ENCODE results near the gene CRTAC1. TPM values are rescaled to one million over a fixed set of nuclear protein-coding genes. Genes with fewer than 3 reads are reported as not detected.

The CRTAC1 gene, protein sequence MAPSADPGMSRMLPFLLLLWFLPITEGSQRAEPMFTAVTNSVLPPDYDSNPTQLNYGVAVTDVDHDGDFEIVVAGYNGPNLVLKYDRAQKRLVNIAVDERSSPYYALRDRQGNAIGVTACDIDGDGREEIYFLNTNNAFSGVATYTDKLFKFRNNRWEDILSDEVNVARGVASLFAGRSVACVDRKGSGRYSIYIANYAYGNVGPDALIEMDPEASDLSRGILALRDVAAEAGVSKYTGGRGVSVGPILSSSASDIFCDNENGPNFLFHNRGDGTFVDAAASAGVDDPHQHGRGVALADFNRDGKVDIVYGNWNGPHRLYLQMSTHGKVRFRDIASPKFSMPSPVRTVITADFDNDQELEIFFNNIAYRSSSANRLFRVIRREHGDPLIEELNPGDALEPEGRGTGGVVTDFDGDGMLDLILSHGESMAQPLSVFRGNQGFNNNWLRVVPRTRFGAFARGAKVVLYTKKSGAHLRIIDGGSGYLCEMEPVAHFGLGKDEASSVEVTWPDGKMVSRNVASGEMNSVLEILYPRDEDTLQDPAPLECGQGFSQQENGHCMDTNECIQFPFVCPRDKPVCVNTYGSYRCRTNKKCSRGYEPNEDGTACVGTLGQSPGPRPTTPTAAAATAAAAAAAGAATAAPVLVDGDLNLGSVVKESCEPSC
- total RNA-seq, result not detected

DNA sequence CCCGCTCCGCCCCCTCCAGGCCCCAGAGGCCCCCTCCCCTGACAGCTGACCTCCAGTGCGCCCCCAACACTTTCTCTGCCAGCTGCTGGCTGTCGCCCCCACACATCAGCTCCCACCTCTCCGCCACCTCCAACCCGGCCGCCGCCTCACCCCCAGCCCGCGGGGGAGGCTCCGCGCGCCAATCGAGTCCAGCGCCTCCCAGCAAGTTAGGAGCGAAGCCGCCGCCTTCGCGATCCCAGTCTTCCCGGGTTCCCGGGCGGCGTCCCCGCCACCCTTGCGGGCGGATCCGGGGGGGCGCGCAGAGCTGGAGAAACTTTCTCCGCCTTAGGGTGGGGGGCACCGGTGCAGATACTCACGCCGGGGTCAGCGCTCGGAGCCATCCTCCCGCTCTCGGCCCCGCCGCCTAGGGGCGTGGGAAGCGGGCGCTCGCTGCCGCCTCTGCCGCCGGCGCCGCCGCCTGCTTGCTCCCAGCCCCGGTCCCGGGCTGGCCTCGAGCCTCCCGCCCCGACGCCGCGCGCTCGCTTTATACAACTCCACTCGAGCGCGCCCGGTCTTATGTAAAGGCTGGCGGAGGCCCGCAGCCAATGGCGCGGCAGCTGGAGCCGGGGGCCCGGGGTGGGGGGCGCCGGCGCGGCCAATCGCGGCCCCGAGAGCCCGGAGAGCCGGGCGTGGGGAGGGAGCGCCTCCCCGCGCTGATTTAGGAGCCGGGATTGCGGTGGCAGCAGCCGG is at the start of gene CRTAC1:
Gene CRTAC1 (minus strand): TSS at position 529 of the 729 bp plus-strand sequence. CDS start 149 bp downstream, at position 380.
- peaks cover 0 to 4% of the 10 kb centered on the region in 2 donors for H3K36me3 Mint-ChIP-seq
- peak in 1 of 2 donors; percentile 38 for ATAC-seq
- no peaks in the 10 kb centered on the region for H3K9me3 Mint-ChIP-seq
- H3K27ac Mint-ChIP-seq, result no peak within 1 kb of the TSS
- DNase-seq (ENCODE audit: low spot score in 2 of 2), result no peak

GRCh38 chr10:98078774-98079173 is 48.4 kb upstream of the CRTAC1 start:
- H3K9me3 Mint-ChIP-seq, result no peaks in the 10 kb centered on the region
- H3K36me3 Mint-ChIP-seq, result no peaks in the 10 kb centered on the region
- no peak overlapping the region for H3K27ac Mint-ChIP-seq
- DNase-seq (ENCODE audit: low spot score in 2 of 2), result no peak
- no peak for ATAC-seq

DNA sequence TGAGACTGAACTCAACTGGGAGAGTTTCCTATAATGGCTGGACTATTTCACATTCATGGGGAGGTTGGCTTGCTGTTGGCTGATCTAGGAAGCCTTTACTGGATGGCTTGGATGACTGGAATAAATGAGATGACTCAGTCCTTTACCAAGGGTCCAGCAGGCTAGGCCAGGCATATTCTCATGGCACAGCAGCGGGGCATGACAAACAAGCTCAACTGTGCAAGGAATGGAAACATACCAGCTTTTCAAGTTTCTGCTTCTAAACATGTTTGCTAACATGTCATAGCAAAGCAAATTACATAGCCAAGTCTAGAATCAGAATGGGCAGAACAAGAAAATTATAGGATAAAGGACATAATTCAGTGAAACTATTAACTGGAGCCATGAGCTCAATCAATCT is 46.8 kb upstream of the CRTAC1 start:
- no peak for ATAC-seq
- peaks cover 0 to 6% of the 10 kb centered on the region in 2 donors for H3K36me3 Mint-ChIP-seq
- no peak for DNase-seq (ENCODE audit: low spot score in 2 of 2)
- H3K9me3 Mint-ChIP-seq, result no peaks in the 10 kb centered on the region
- H3K27ac Mint-ChIP-seq, result no peak overlapping the region

DNA sequence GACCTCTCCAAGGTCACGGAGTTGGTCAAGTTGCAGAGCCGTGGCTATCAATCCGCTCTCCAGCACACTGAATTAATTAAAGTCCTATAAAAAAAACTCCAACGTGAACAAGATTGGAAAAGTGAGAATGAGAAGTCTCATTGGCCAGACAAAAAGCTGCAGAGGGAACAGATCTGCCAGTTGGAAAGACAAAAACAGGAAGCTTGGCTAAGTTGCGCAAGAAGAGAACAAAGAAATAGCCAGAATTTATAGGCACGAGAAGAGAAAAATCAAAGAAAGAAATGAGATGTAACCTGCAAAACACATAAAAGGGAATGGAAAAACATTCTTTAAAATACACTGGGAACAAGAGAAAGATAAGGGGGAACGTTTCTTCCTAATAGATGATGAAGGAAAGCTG is 45.7 kb upstream of the CRTAC1 start:
- DNase-seq (ENCODE audit: low spot score in 2 of 2) (no peak), ATAC-seq (no peak)
- peaks cover 0 to 6% of the 10 kb centered on the region in 2 donors for H3K36me3 Mint-ChIP-seq
- H3K27ac Mint-ChIP-seq, result no peak overlapping the region
- no peaks in the 10 kb centered on the region for H3K9me3 Mint-ChIP-seq

DNA sequence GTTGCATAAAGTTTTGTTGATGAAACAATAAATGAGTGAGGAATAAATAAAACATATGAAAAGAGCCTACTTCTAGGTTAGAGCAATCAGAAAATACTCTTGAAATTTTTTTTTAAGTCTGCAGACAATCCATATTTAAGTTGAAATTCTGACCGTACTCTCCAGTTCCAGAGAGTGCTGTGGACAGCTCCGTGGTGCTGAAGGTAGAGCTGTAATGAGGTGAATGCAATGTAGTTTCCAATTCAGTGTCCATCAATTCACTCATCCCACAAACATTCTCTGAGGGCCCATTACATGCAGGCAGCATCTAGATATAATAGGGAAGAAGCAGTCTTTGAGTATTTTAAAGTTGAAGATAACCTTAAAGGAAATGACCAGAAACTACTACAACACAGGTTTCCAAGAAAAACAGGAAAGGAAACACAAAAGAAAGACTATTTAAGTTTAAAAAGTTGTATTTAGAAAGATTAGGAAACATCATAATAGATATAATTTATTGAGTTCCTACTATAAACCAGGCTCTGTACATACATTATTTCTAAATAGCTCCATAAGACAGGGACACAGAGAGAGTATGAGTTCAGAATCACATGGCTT is 44.0 kb upstream of the CRTAC1 start:
- H3K36me3 Mint-ChIP-seq, result peaks cover 0 to 6% of the 10 kb centered on the region in 2 donors
- DNase-seq (ENCODE audit: low spot score in 2 of 2) (no peak), ATAC-seq (no peak)
- no peak overlapping the region for H3K27ac Mint-ChIP-seq
- H3K9me3 Mint-ChIP-seq, result no peaks in the 10 kb centered on the region

- H3K27ac Mint-ChIP-seq, result no peak overlapping the region
- ATAC-seq (no peak), DNase-seq (ENCODE audit: low spot score in 2 of 2) (no peak)
- no peaks in the 10 kb centered on the region for H3K9me3 Mint-ChIP-seq
- H3K36me3 Mint-ChIP-seq, result no peaks in the 10 kb centered on the region
Observed at GRCh38 chr10:98067165-98067564, 36.7 kb upstream of the CRTAC1 start.

GRCh38 chr10:98063740-98064027 is 33.3 kb upstream of the CRTAC1 start:
- DNase-seq (ENCODE audit: low spot score in 2 of 2) (no peak), ATAC-seq (no peak)
- Mint-ChIP-seq H3K9me3 (no peaks in the 10 kb centered on the region), H3K36me3 (no peaks in the 10 kb centered on the region), H3K27ac (no peak overlapping the region)

DNA sequence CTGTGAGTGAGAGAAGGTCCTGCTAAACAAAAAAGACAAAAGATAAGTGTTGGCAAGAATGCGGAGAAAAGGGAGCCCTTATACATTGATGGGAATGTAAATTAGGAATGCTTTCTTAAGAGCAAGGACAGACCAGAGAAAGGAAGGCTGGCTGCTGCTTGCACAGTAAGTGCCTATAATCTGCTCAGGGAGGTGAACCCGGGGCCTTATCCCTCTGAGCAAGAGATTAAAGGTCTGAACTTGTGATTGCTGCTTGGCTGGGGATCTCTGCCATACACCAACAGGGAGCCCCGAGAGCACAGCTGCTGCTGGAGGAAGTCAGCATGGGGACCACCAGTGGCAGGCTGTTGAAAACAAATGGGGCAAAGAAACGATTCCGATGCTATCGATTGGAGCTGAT is 32.0 kb upstream of the CRTAC1 start:
- H3K27ac Mint-ChIP-seq, result no peak overlapping the region
- H3K9me3 Mint-ChIP-seq, result no peaks in the 10 kb centered on the region
- no peak for ATAC-seq
- no peak for DNase-seq (ENCODE audit: low spot score in 2 of 2)
- H3K36me3 Mint-ChIP-seq, result no peaks in the 10 kb centered on the region

- no peak for ATAC-seq
Observed at GRCh38 chr10:98060079-98060478, 29.7 kb upstream of the CRTAC1 start.

DNA sequence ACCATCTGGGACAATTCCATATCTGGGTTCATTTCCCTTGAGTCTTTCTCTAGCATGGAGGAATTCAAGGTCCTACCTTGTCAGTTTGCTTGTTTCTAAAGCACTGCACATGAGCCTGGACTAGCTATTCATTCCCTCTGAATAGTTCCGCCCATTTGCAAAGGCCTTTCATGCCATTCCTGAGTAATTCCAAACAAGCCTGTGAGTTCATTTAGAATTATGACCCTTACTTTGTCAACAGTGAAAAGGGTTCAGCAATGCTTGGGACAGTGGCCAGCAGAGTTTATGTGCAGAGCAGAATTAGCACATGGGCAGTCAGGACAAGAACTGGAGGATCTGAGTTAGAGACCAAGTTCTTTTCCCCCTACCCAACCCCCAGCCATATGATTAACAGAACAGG is 27.9 kb upstream of the CRTAC1 start:
- DNase-seq (ENCODE audit: low spot score in 2 of 2) (no peak), ATAC-seq (no peak)
- Mint-ChIP-seq H3K27ac (no peak overlapping the region), H3K36me3 (no peaks in the 10 kb centered on the region), H3K9me3 (peaks cover 0 to 6% of the 10 kb centered on the region in 2 donors)

More at GRCh38 chr10:98060079-98060478, 29.7 kb upstream of the CRTAC1 start:
- Mint-ChIP-seq H3K36me3 (no peaks in the 10 kb centered on the region), H3K9me3 (peaks cover 0 to 6% of the 10 kb centered on the region in 2 donors), H3K27ac (peak overlapping the region in 1 of 2 donors; percentile 17)
- no peak for DNase-seq (ENCODE audit: low spot score in 2 of 2)

GRCh38 chr10:98055841-98056516 is 25.6 kb upstream of the CRTAC1 start:
- H3K36me3 Mint-ChIP-seq, result no peaks in the 10 kb centered on the region
- DNase-seq (ENCODE audit: low spot score in 2 of 2) (no peak), ATAC-seq (no peak)
- peaks cover 0 to 6% of the 10 kb centered on the region in 2 donors for H3K9me3 Mint-ChIP-seq
- no peak overlapping the region for H3K27ac Mint-ChIP-seq

DNA sequence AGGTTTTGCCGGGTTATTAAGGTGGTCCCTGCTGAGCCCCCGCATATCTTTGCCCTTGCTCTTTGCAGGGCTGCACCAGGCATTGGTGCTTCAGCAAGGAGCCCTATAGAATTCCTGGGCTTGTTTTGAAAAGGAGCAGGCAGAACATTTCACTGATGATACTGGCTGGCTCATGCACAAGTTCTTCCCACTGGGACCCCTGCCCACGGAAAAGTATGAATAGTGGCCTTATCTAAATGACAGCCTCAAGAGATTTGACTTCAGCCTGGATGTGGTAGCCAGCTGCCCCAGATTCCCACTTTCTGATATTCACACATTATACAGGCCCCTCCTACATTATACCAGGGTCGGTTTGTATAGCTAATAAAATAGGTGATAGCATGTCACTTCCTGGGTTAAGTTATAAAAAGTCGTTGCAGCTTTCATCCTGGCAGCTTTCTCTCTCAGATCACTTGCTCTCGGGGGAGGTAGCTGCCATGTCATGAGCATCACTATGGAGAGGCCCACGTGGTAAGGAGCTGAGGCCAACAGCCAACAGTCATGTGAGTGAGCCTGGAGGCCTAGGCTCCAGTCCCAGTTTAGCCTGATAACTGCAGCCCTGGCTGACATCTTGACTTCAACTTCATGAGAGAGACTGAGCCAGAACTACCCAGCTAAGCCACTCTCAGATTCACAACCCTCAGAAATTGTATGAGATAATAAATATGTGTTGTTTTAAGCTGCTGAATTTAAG is 16.8 kb upstream of the CRTAC1 start:
- Mint-ChIP-seq H3K9me3 (no peaks in the 10 kb centered on the region), H3K27ac (no peak overlapping the region), H3K36me3 (no peaks in the 10 kb centered on the region)
- DNase-seq (ENCODE audit: low spot score in 2 of 2) (no peak), ATAC-seq (no peak)

DNA sequence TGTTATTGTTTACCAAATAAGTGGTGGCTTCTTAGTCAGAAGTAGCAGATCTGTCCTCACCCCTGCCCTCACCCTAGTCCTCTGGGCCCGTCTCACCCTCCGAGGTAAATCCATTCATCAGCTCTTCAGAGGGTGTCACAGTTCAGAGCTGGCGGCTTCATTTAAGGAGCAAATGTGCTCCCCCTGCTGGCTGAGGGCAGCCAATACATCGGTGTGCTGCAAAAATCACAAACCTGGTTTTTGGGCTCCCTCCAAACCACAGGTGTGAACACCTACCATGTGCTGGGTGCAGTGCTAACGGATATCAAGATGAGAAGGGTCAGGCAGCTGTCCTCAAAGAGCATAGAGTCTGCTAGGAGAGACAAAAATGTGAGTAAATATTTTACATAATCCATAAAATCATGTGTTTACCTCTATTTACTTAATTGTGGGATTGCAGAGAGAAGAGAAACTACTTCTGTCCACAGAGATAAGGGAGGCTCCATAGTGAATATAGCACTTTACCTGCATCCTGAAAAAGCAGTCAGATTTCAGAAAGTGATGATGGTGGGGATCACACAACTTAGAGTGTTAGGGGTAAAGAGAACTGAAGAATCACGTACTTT is 15.5 kb upstream of the CRTAC1 start:
- ATAC-seq, result peak; percentile 70 to 74
- Mint-ChIP-seq H3K27ac (no peak overlapping the region), H3K9me3 (no peaks in the 10 kb centered on the region), H3K36me3 (no peaks in the 10 kb centered on the region)
- DNase-seq (ENCODE audit: low spot score in 2 of 2), result peak in 1 of 2 donors; percentile 69

- Mint-ChIP-seq H3K9me3 (no peaks in the 10 kb centered on the region), H3K27ac (no peak overlapping the region), H3K36me3 (no peaks in the 10 kb centered on the region)
- DNase-seq (ENCODE audit: low spot score in 2 of 2) (peak in 1 of 2 donors; percentile 55), ATAC-seq (peak; percentile 33 to 51)
Observed at GRCh38 chr10:98041352-98042043, 11.1 kb upstream of the CRTAC1 start.

DNA sequence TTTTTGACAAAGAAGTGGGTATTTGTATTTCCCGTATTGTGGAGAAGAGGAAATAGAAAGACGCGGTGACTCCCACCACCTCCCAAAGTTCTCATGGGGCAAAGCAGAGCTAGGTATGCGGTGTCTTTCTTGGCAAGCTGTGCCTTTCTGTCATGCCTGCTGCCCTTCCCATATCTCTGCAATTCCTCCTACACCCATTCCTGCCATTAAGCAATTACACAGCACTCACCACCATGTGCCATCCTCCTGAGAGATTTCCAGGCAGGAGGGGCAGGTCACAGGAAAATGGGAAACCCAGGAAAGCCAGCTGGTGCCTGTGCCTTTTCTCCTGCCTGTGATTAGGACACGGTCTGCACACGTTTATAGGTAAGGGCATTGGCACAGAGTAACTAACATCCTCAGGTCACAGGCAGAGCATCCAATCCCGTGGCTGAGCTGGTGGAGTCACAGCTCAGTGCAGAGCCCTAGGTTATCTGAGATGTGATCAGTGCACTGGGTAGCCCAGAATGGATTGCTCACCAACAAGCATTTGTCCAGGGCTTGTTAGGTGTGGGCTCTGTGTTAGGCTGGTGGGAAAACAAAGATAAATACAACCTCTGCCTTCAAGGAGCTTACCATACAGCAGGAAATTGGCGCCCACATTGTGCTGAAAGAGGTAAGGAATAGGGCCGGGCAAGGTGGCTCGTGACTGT is 9.4 kb upstream of the CRTAC1 start:
- ATAC-seq, result no peak
- H3K36me3 Mint-ChIP-seq, result no peaks in the 10 kb centered on the region

More for the DNA sequence above, 9.4 kb upstream of the CRTAC1 start:
- H3K27ac Mint-ChIP-seq, result no peak overlapping the region
- no peak for DNase-seq (ENCODE audit: low spot score in 2 of 2)
- H3K9me3 Mint-ChIP-seq, result no peaks in the 10 kb centered on the region

Data from activated naive CD4-positive, alpha-beta T cell treated with anti-CD3 and anti-CD28 coated beads, Interleukin-2, amount 50 U/mL, for 72 hours (primary cell).